ENCODE results near the gene CDS1. TPM values are rescaled to one million over a fixed set of nuclear protein-coding genes. Genes with fewer than 3 reads are reported as not detected.
"Not testable (repeated sequence)": the region's sequence is repeated elsewhere in the genome, so short reads cannot be mapped to it uniquely, and the experiment has no call there.

CDS1 gene
- total RNA-seq, 2 donors from 2014 or later = 0.27 to 0.63 TPM

- no peaks in the 10 kb centered on the region for H3K27me3 ChIP-seq (replicated peaks; ENCODE audit: insufficient read depth)
- no peak for DNase-seq (ENCODE audit: low spot score)
- H3K36me3 ChIP-seq = no peaks in the 10 kb centered on the region
- no peak for TF ChIP-seq CTCF (IDR thresholded peaks at IDR 0.05)
- H3K4me3 ChIP-seq = no peak overlapping the region
- ATAC-seq (ENCODE audit: insufficient number of reproducible peaks, low FRiP score, low read depth) = no peak
- no peaks in the 10 kb centered on the region for H3K4me1 ChIP-seq (ENCODE audit: control insufficient read depth in 1 of 2, low read depth in 2 of 2)
- no peak overlapping the region for H3K27ac ChIP-seq
- H3K9me3 ChIP-seq = no peaks in the 10 kb centered on the region
These were observed 78.4 kb downstream of the CDS1 start for GRCh38 chr4:84661191-84661939.

- not testable (repeated sequence) for H3K4me1 ChIP-seq (ENCODE audit: control insufficient read depth in 1 of 2, low read depth in 2 of 2); H3K9me3 ChIP-seq; H3K27ac ChIP-seq; DNase-seq (ENCODE audit: low spot score); H3K36me3 ChIP-seq; H3K27me3 ChIP-seq (replicated peaks; ENCODE audit: insufficient read depth); H3K4me3 ChIP-seq; ATAC-seq (ENCODE audit: insufficient number of reproducible peaks, low FRiP score, low read depth)
These were observed 81.8 kb downstream of the CDS1 start for GRCh38 chr4:84664767-84665166.

- Histone ChIP-seq H3K9me3 (no peaks in the 10 kb centered on the region), H3K4me1 (ENCODE audit: control insufficient read depth in 1 of 2, low read depth in 2 of 2) (no peaks in the 10 kb centered on the region), H3K4me3 (no peak overlapping the region), H3K36me3 (peaks cover 4% of the 10 kb centered on the region), H3K27ac (no peak overlapping the region), H3K27me3 (replicated peaks; ENCODE audit: insufficient read depth) (no peaks in the 10 kb centered on the region)
- no peak for ATAC-seq (ENCODE audit: insufficient number of reproducible peaks, low FRiP score, low read depth)
- TF ChIP-seq CTCF (IDR thresholded peaks at IDR 0.05) = no peak
- no peak for DNase-seq (ENCODE audit: low spot score)
These were observed 83.5 kb downstream of the CDS1 start for GRCh38 chr4:84666439-84666838.

GRCh38 chr4:84669201-84669600, 86.3 kb downstream of the CDS1 start:
- no peaks in the 10 kb centered on the region for H3K27me3 ChIP-seq (replicated peaks; ENCODE audit: insufficient read depth)
- H3K4me3 ChIP-seq = no peak overlapping the region
- H3K4me1 ChIP-seq (ENCODE audit: control insufficient read depth in 1 of 2, low read depth in 2 of 2) = peaks cover 0 to 6% of the 10 kb centered on the region in 2 donors
- ATAC-seq (ENCODE audit: insufficient number of reproducible peaks, low FRiP score, low read depth) = no peak
- no peak for DNase-seq (ENCODE audit: low spot score)
- H3K36me3 ChIP-seq = peaks cover 12% of the 10 kb centered on the region
- no peaks in the 10 kb centered on the region for H3K9me3 ChIP-seq
- H3K27ac ChIP-seq = no peak overlapping the region
- no peak for TF ChIP-seq CTCF (IDR thresholded peaks at IDR 0.05)

- peaks cover 20% of the 10 kb centered on the region for H3K36me3 ChIP-seq
- no peak for ATAC-seq (ENCODE audit: insufficient number of reproducible peaks, low FRiP score, low read depth)
- no peak overlapping the region for H3K4me3 ChIP-seq
- H3K27ac ChIP-seq = no peak overlapping the region
- no peaks in the 10 kb centered on the region for H3K27me3 ChIP-seq (replicated peaks; ENCODE audit: insufficient read depth)
- no peaks in the 10 kb centered on the region for H3K9me3 ChIP-seq
- TF ChIP-seq CTCF (IDR thresholded peaks at IDR 0.05) = no peak
- peaks cover 0 to 12% of the 10 kb centered on the region in 2 donors for H3K4me1 ChIP-seq (ENCODE audit: control insufficient read depth in 1 of 2, low read depth in 2 of 2)
- DNase-seq (ENCODE audit: low spot score) = no peak
These were observed 89.2 kb downstream of the CDS1 start for GRCh38 chr4:84672177-84672576.

Measured in thoracic aorta (tissue), 2 donors.